Measurements from ENCODE around the gene OR5AU1.

DNA sequence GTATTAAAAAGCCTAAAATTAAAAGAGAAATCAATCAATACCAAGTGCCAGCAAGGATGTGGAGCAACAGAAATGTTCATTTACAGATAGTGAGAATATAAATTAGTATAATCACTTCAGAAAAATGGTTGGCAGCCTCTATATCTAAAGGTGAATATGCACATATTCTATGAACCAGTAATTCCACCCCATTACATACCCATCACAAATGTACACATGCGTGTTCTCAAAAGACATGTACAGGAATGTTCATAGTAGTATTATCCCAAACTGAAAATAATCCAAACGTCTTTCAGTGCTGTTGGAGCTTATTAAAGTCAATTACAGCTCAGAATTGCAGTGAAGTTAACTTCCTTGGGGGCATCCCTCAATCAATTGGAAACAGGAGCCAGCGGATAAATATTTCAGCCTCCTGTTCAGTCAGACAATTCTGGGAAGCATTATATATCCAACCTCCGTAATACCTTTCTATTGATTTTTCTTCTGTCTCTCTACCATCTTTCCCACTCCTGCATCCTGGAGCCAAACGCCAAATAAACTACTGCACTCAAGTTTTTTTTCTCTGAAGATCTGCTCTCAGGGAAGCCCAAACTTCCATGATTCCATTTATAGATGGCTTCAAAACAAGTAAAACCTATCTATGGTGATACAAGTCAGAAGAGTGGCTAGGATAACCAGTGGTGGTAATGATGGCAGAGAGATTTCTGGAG, 45.0 kb upstream of the OR5AU1 start:
- TF ChIP-seq POLR2A (IDR thresholded peaks at IDR 0.05), result no peak
- TF ChIP-seq, protein P1, sequence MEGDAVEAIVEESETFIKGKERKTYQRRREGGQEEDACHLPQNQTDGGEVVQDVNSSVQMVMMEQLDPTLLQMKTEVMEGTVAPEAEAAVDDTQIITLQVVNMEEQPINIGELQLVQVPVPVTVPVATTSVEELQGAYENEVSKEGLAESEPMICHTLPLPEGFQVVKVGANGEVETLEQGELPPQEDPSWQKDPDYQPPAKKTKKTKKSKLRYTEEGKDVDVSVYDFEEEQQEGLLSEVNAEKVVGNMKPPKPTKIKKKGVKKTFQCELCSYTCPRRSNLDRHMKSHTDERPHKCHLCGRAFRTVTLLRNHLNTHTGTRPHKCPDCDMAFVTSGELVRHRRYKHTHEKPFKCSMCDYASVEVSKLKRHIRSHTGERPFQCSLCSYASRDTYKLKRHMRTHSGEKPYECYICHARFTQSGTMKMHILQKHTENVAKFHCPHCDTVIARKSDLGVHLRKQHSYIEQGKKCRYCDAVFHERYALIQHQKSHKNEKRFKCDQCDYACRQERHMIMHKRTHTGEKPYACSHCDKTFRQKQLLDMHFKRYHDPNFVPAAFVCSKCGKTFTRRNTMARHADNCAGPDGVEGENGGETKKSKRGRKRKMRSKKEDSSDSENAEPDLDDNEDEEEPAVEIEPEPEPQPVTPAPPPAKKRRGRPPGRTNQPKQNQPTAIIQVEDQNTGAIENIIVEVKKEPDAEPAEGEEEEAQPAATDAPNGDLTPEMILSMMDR (IDR thresholded peaks at IDR 0.05), result no peak

Data from vagina (tissue), 2 donors.